ENCODE results near the gene CFAP100.

CFAP100 gene

GRCh38 chr3:126449621-126450051, 54.9 kb downstream of the CFAP100 start:
- Histone ChIP-seq H3K9me3 (no peaks in the 10 kb centered on the region), H3K36me3 (peaks cover 84% of the 10 kb centered on the region), H3K27ac (no peak overlapping the region), H3K4me1 (ENCODE audit: control insufficient read depth in 1 of 2, insufficient read depth in 1 of 2, low read depth in 1 of 2, low read length in 1 of 2) (peaks cover 4 to 5% of the 10 kb centered on the region in 2 experiments), H3K4me3 (ENCODE audit: low read depth in 1 of 2, low read length in 1 of 2) (no peak overlapping the region), H3K27me3 (no peaks in the 10 kb centered on the region)
- TF ChIP-seq CTCF (IDR thresholded peaks at IDR 0.05) = no peak

- Histone ChIP-seq H3K4me1 (ENCODE audit: control insufficient read depth in 1 of 2, insufficient read depth in 1 of 2, low read depth in 1 of 2, low read length in 1 of 2) (peaks cover 9 to 11% of the 10 kb centered on the region in 2 experiments), H3K27me3 (no peaks in the 10 kb centered on the region), H3K9me3 (no peaks in the 10 kb centered on the region), H3K4me3 (ENCODE audit: low read depth in 1 of 2, low read length in 1 of 2) (no peak overlapping the region), H3K36me3 (peaks cover 84% of the 10 kb centered on the region), H3K27ac (no peak overlapping the region)
- no peak for TF ChIP-seq CTCF (IDR thresholded peaks at IDR 0.05)
These were observed 55.5 kb downstream of the CFAP100 start for GRCh38 chr3:126450219-126450618.

- TF ChIP-seq CTCF (IDR thresholded peaks at IDR 0.05) = no peak
- Histone ChIP-seq H3K4me3 (ENCODE audit: low read depth in 1 of 2, low read length in 1 of 2) (no peak overlapping the region), H3K27ac (no peak overlapping the region), H3K4me1 (ENCODE audit: control insufficient read depth in 1 of 2, insufficient read depth in 1 of 2, low read depth in 1 of 2, low read length in 1 of 2) (peaks cover 9 to 14% of the 10 kb centered on the region in 2 experiments), H3K27me3 (no peaks in the 10 kb centered on the region), H3K9me3 (no peaks in the 10 kb centered on the region), H3K36me3 (peaks cover 82% of the 10 kb centered on the region)
These were observed 56.0 kb downstream of the CFAP100 start for GRCh38 chr3:126450744-126451143.

- H3K27ac ChIP-seq = no peak overlapping the region
- H3K4me3 ChIP-seq (ENCODE audit: low read depth in 1 of 2, low read length in 1 of 2) = no peak overlapping the region
- H3K4me1 ChIP-seq (ENCODE audit: control insufficient read depth in 1 of 2, insufficient read depth in 1 of 2, low read depth in 1 of 2, low read length in 1 of 2) = peaks cover 16 to 21% of the 10 kb centered on the region in 2 experiments
- no peaks in the 10 kb centered on the region for H3K27me3 ChIP-seq
- TF ChIP-seq CTCF (IDR thresholded peaks at IDR 0.05) = no peak
- H3K9me3 ChIP-seq = no peaks in the 10 kb centered on the region
- peaks cover 75% of the 10 kb centered on the region for H3K36me3 ChIP-seq
These were observed 56.8 kb downstream of the CFAP100 start for GRCh38 chr3:126451511-126451910.

- TF ChIP-seq CTCF (IDR thresholded peaks at IDR 0.05) = no peak
- H3K27ac ChIP-seq = no peak overlapping the region
- H3K27me3 ChIP-seq = no peaks in the 10 kb centered on the region
- peaks cover 76% of the 10 kb centered on the region for H3K36me3 ChIP-seq
- peaks cover 23 to 28% of the 10 kb centered on the region in 2 experiments for H3K4me1 ChIP-seq (ENCODE audit: control insufficient read depth in 1 of 2, insufficient read depth in 1 of 2, low read depth in 1 of 2, low read length in 1 of 2)
- H3K4me3 ChIP-seq (ENCODE audit: low read depth in 1 of 2, low read length in 1 of 2) = no peak overlapping the region
- H3K9me3 ChIP-seq = no peaks in the 10 kb centered on the region
These were observed 57.5 kb downstream of the CFAP100 start for GRCh38 chr3:126452213-126452612.

- Histone ChIP-seq H3K27me3 (no peaks in the 10 kb centered on the region), H3K9me3 (no peaks in the 10 kb centered on the region), H3K4me1 (ENCODE audit: control insufficient read depth in 1 of 2, insufficient read depth in 1 of 2, low read depth in 1 of 2, low read length in 1 of 2) (peaks cover 33 to 36% of the 10 kb centered on the region in 2 experiments), H3K36me3 (peaks cover 71% of the 10 kb centered on the region), H3K27ac (peak overlapping the region; percentile 82), H3K4me3 (ENCODE audit: low read depth in 1 of 2, low read length in 1 of 2) (no peak overlapping the region)
- no peak for TF ChIP-seq CTCF (IDR thresholded peaks at IDR 0.05)
These were observed 59.3 kb downstream of the CFAP100 start for GRCh38 chr3:126454025-126454424.
